ENCODE measurements around the gene ITPK1.

DNA sequence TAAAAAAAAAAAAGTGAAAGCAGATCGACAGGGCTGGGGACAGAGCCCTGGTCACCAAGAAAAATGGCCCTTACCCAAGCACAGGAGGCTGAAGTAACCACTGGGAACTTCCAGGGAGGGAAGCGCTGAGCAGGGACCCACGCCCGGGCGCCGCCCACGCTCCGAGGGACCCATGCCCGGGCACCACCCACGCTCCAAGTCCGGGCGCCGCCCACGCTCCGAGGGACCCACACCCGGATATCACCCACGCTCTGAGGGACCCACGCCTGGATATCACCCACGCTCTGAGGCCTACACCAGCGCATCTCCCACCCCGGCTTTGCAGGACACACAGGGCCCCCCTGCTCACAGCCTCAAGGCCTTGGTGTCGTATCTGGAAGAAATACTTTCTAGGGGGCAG lies 167.1 kb downstream of the ITPK1 start:
- TF ChIP-seq, protein P1, sequence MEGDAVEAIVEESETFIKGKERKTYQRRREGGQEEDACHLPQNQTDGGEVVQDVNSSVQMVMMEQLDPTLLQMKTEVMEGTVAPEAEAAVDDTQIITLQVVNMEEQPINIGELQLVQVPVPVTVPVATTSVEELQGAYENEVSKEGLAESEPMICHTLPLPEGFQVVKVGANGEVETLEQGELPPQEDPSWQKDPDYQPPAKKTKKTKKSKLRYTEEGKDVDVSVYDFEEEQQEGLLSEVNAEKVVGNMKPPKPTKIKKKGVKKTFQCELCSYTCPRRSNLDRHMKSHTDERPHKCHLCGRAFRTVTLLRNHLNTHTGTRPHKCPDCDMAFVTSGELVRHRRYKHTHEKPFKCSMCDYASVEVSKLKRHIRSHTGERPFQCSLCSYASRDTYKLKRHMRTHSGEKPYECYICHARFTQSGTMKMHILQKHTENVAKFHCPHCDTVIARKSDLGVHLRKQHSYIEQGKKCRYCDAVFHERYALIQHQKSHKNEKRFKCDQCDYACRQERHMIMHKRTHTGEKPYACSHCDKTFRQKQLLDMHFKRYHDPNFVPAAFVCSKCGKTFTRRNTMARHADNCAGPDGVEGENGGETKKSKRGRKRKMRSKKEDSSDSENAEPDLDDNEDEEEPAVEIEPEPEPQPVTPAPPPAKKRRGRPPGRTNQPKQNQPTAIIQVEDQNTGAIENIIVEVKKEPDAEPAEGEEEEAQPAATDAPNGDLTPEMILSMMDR (conservative IDR thresholded peaks at IDR 0.05 in 1 of 2, IDR thresholded peaks at IDR 0.05 in 1 of 2; ENCODE audit: extremely low read depth in 1 of 2, insufficient read depth in 1 of 2, low read depth in 1 of 2, low read length in 2 of 2): no peak
- TF ChIP-seq EZH2 (IDR thresholded peaks at IDR 0.05; ENCODE audit: borderline replicate concordance, low read length): no peak

Measured in mammary epithelial cell (primary cell).